NOMO-1 treated with dmso at 0.1 percent for 144 hours (cell line): Measurements from ENCODE around the gene SERF2.
"Not testable (repeated sequence)": the region's sequence is repeated elsewhere in the genome, so short reads cannot be mapped to it uniquely, and the experiment has no call there.

Experiments used
- DNase-seq: peaks from one replicate; lab custom pipeline; 2025; ENCODE audit not compliant: unreplicated experiment; lab: John Stamatoyannopoulos, UW

Gene SERF2

DNA sequence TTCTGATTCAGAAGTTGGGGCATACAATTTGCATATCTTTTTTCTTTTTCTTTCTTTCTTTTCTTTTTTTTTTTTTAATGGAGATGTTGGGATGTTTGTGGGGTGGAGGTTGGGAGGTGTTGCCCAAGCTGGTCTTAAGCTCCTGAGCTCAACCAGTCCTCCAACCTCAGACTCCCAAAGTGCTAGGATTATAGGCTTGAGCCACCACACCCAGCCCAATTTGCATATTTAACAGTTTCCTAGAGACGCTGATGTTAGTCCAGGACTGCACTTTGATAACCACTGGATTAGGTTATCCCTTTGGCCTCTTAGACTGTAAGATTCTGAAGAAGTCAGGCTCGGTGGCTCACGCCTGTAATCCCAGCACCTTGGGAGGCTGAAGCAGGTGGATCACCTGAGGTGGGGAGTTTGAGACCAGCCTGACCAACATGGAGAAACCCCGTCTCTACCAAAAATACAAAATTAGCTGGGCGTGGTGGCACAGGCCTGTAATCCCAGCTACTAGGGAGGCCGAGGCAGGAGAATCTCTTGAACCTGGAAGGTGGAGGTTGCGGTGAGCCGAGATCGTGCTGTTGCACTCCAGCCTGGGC, 37.9 kb downstream of the SERF2 start:
- DNase-seq: not testable (repeated sequence)

DNA sequence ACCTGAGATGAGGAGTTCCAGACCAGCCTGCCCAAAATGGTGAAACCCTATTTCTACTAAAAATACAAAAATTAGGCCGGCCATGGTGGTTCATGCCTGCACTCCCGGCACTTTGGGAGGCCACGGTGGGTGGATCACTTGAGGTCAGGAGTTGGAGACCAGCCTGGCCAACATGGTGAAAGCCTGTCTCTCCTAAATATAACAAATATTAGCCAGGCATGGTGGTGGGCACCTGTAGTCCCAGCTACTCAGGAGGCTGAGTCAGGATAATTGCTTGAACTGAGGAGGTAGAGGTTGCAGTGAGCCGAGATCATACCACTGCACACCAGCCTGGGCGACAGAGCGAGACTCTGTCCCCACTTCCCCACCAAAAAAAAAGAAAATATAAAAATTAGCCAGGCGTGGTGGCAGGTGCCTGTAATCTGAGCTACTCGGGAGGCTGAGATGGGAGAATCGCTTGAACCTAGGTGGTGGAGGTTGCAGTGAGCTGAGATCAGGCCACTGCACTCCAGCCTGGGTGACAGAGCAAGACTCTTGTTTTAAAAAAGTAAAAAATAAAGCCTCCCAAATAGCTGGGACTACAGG, 38.7 kb downstream of the SERF2 start:
- not testable (repeated sequence) for DNase-seq

GRCh38 chr15:43831519-43832052, 39.5 kb downstream of the SERF2 start:
- DNase-seq: not testable (repeated sequence)

DNA sequence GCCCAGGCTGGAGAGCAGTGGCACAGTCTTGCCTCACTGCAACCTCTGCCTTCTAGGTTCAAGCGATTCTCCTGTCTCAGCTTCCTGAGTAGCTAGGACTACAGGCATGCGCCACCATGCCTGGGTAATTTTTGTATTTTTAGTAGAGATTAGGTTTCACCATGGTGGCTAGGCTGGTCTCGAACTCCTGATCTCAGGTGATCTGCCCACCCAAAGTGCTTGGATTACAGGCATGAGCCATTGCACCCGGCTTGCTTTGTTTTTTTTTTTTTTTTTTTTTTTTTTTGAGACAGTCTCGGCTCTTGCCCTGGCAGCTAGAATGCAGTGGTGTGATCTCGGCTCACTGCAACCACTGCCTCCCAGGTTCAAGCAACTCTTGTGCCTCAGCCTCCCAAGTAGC, 40.4 kb downstream of the SERF2 start:
- not testable (repeated sequence) for DNase-seq

DNA sequence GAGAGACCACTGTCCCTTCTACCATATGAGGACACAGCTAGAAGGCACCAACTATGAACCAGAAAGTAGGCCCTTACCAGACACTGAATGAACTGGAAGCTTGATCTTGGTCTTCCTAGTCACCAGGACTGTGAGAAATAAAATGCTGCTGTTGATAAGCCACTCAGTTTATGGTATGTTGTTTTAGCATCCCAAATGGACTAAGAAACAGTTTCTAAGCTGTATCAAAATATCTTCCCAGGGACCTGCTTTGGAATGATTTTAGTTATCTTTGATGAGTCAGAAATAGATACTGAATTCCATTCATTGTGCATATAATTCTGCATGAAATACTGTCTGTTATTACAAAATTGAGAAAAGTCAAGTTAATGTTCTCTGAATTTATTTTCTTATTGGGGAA, 53.3 kb downstream of the SERF2 start:
- DNase-seq: no peak
